ENCODE measurements around the gene NCAM2.

The NCAM2 gene

GRCh38 chr21:21028275-21028820, 30.1 kb downstream of the NCAM2 start:
- DNase-seq (ENCODE audit: low read depth) = no peak

- DNase-seq (ENCODE audit: low read depth) = no peak
These were observed 31.0 kb downstream of the NCAM2 start for GRCh38 chr21:21029164-21029563.

- no peak for DNase-seq (ENCODE audit: low read depth)
These were observed 32.1 kb downstream of the NCAM2 start for GRCh38 chr21:21030311-21030710.

- DNase-seq (ENCODE audit: low read depth) = no peak
These were observed 35.8 kb downstream of the NCAM2 start for GRCh38 chr21:21034036-21034435.

- no peak for DNase-seq (ENCODE audit: low read depth)
These were observed 41.5 kb downstream of the NCAM2 start for GRCh38 chr21:21039624-21040170.

GRCh38 chr21:21045518-21045917, 47.3 kb downstream of the NCAM2 start:
- DNase-seq (ENCODE audit: low read depth) = no peak

- DNase-seq (ENCODE audit: low read depth) = no peak
These were observed 47.9 kb downstream of the NCAM2 start for GRCh38 chr21:21046063-21046462.

GRCh38 chr21:21051109-21052055, 53.2 kb downstream of the NCAM2 start:
- DNase-seq (ENCODE audit: low read depth) = no peak

GRCh38 chr21:21052672-21053071, 54.5 kb downstream of the NCAM2 start:
- no peak for DNase-seq (ENCODE audit: low read depth)

- DNase-seq (ENCODE audit: low read depth) = no peak
These were observed 59.3 kb downstream of the NCAM2 start for GRCh38 chr21:21057349-21058062.

- no peak for DNase-seq (ENCODE audit: low read depth)
These were observed 65.6 kb downstream of the NCAM2 start for GRCh38 chr21:21063828-21064227.

GRCh38 chr21:21064353-21064752, 66.1 kb downstream of the NCAM2 start:
- DNase-seq (ENCODE audit: low read depth) = no peak

- DNase-seq (ENCODE audit: low read depth) = no peak
These were observed 69.2 kb downstream of the NCAM2 start for GRCh38 chr21:21067375-21067774.

GRCh38 chr21:21074305-21074704, 76.1 kb downstream of the NCAM2 start:
- no peak for DNase-seq (ENCODE audit: low read depth)

- no peak for DNase-seq (ENCODE audit: low read depth)
These were observed 77.8 kb downstream of the NCAM2 start for GRCh38 chr21:21076051-21076450.

- DNase-seq (ENCODE audit: low read depth) = no peak
These were observed 78.3 kb downstream of the NCAM2 start for GRCh38 chr21:21076491-21076890.

GRCh38 chr21:21079646-21080045, 81.4 kb downstream of the NCAM2 start:
- DNase-seq (ENCODE audit: low read depth) = no peak

GRCh38 chr21:21084179-21084578, 86.0 kb downstream of the NCAM2 start:
- no peak for DNase-seq (ENCODE audit: low read depth)

GRCh38 chr21:21085206-21085605, 87.0 kb downstream of the NCAM2 start:
- no peak for DNase-seq (ENCODE audit: low read depth)

GRCh38 chr21:21096956-21097355, 98.7 kb downstream of the NCAM2 start:
- no peak for DNase-seq (ENCODE audit: low read depth)

GRCh38 chr21:21097466-21097865, 99.3 kb downstream of the NCAM2 start:
- no peak for DNase-seq (ENCODE audit: low read depth)

- no peak for DNase-seq (ENCODE audit: low read depth)
These were observed 103.7 kb downstream of the NCAM2 start for GRCh38 chr21:21101911-21102310.

GRCh38 chr21:21102896-21103295, 104.7 kb downstream of the NCAM2 start:
- no peak for DNase-seq (ENCODE audit: low read depth)

Data from activated T-helper 9 cell treated with anti-CD3 and anti-CD28 coated beads, Interleukin-2, amount 50 U/mL, for 16 hours (primary cell).